ENCODE data around the gene CCDC88C. TPM values are rescaled to one million over a fixed set of nuclear protein-coding genes. Genes with fewer than 3 reads are reported as not detected.
A peak's percentile ranks its signal among the peaks of the same experiment; 100 is the strongest.

CCDC88C gene
- polyA plus RNA-seq, 2 of the 4 experiments (the other 2 are of a cell fraction), result 2.9 to 3.7 TPM

DNA sequence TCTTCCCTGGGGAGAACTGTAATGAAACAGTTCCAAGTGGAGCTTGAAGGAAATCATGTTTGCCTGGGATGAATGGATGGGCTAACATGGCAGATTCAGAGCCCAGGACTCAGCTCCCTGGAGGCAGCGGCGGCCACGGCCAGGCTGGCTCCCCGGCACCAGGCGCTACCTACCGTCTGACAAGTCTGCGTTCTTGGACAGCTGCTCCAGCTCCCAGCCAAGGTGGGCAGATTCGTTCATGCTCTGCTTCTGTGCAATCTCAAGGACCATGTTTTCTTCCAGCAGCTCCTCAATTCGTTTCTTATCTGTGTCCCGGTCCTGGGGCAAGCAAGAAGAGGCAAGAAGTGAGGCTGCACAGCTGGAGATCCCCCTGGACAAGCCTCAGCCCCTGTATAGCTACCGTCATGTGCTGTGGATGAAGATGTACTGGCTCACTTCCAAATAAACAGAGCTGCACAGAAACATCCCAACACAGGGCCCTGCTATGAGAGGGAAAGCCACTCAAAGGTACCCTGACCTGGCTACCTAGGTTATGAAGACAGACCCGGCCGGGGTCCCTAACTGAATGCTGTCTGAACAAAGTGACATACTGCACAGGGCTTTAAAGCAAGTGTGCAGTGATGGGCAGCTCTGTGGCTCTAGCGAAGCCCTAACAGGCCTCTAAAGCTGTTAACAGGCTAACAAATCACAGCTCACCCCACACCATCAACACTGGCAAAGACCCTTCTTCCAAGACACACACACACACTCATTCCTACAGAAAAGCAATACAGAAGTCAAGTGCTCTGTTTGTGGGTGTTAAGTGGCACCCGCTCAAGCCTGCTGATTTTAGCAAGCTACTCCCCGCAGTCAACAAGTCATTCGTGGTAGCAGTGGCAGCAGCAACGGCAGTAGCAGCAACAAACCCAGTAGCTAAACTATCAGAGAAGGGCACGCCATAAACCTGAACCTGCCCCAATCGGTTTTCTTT, 92.7 kb downstream of the CCDC88C start (continued):
- TF ChIP-seq SMC3 (IDR thresholded peaks at IDR 0.05), result no peak
- TF ChIP-seq POLR2AphosphoS2 (conservative IDR thresholded peaks at IDR 0.05; ENCODE audit: low read length), result no peak
- no peak for TF ChIP-seq RAD21 (conservative IDR thresholded peaks at IDR 0.05 in 1 of 2, IDR thresholded peaks at IDR 0.05 in 1 of 2)

DNA sequence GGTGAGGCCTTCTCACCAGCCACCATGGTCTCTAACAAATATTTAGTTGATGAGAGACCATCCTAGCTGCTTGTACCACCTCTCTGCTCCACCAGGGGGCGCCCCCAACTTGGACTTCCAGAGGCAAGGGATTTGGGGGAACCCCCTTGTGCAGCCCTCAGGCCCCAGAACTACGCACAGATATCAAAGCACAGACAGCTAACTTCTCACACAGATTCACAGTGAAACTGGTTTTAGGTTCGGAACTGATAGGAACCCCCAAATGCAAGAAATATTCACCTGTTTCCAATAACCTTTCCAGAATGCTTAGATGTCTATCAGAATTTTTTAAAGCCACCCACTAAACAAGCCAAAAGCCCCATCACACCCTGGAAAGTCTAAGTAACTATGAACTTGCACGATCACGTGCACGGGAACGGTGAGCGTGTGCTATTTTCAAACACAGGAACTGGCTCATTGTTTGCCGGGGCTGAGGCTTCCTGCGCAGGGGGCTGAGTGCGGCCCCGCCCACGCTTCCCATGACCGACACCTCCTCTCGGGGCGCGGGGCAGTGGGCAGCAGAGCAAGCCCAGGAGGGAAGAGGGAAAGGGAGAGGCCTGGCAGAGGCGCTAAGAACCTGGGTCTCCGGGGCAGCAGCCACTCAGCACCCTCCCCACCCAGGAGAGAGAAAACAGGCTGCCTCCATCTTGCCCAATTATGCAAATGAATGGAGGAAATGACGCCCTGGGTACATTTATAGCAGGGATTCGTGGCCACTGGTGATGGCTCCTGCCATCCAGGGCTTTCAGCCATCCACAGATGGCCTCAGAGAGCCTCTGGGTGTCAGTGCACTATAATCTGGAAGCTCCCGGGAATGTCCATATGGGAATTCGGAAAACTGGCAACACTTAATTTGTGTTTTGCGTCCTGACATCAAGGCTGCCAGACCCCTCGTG, 93.7 kb downstream of the CCDC88C start:
- ChIA-PET POLR2A (interaction anchor here (1.1 to 1.2 kb wide), 2 partner anchors 94 to 186 kb away, joined by 3 to 5 read pairs; partner anchors contain the start of gene PPP4R3A), CTCF (interaction anchor here (0.6 to 8.3 kb wide), 43 partner anchors 8 to 590 kb away, joined by 3 to 124 read pairs (median 5); partner anchors contain the start of gene CCDC88C)
- 64% methylated on average over 24 of the region's 25 CpGs for WGBS (ENCODE audit: missing lambda C conversion rate)
- H3K4me3 ChIP-seq, result no peak overlapping the region
- TF ChIP-seq RAD21 (conservative IDR thresholded peaks at IDR 0.05 in 1 of 2, IDR thresholded peaks at IDR 0.05 in 1 of 2) (peak; percentile 84), FOXS1 (CRISPR knock-in tag; IDR thresholded peaks at IDR 0.05) (no peak), SMC3 (IDR thresholded peaks at IDR 0.05) (peak; percentile 83)
- TF ChIP-seq, protein P1, sequence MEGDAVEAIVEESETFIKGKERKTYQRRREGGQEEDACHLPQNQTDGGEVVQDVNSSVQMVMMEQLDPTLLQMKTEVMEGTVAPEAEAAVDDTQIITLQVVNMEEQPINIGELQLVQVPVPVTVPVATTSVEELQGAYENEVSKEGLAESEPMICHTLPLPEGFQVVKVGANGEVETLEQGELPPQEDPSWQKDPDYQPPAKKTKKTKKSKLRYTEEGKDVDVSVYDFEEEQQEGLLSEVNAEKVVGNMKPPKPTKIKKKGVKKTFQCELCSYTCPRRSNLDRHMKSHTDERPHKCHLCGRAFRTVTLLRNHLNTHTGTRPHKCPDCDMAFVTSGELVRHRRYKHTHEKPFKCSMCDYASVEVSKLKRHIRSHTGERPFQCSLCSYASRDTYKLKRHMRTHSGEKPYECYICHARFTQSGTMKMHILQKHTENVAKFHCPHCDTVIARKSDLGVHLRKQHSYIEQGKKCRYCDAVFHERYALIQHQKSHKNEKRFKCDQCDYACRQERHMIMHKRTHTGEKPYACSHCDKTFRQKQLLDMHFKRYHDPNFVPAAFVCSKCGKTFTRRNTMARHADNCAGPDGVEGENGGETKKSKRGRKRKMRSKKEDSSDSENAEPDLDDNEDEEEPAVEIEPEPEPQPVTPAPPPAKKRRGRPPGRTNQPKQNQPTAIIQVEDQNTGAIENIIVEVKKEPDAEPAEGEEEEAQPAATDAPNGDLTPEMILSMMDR (IDR thresholded peaks at IDR 0.05), result peak; percentile 93
- no peaks in the 10 kb centered on the region for H3K9me3 ChIP-seq
- no peaks in the 10 kb centered on the region for H3K4me1 ChIP-seq
- no peak overlapping the region for H3K27ac ChIP-seq
- H3K4me2 ChIP-seq, result no peak overlapping the region
- peak; percentile 55 to 67 for DNase-seq (ENCODE audit: low read depth in 1 of 2, low spot score in 1 of 2)
- no peak for FAIRE-seq
- peak; percentile 74 to 88; a peak in 5 of 6 replicates for ATAC-seq

DNA sequence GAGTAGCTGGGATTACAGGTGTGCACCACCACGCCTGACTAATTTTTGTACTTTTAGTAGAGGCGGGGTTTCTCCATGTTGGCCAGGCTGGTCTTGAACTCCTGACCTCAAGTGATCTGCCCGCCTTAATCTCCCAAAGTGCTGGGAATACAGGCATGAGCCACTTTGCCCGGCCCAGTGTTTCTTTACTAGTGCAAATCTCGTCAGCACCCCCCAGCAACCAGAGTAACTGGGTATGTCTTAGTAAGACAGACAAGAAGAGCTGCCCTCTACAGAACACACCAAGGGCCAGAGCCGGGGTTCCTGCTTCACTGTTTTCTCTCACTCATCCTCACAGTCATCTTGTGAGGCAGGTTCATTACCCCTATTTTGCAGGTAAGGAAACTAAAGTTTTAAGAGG, 94.6 kb downstream of the CCDC88C start:
- Histone ChIP-seq H3K4me2 (no peak overlapping the region), H3K27ac (no peak overlapping the region), H3K4me3 (no peak overlapping the region), H3K4me1 (no peaks in the 10 kb centered on the region), H3K9me3 (no peaks in the 10 kb centered on the region)
- DNase-seq (ENCODE audit: low read depth in 1 of 2, low spot score in 1 of 2), result no peak
- ChIA-PET CTCF (interaction anchor here (0.8 to 8.3 kb wide), 32 partner anchors 8 to 237 kb away, joined by 3 to 124 read pairs (median 5); partner anchors contain the start of gene CCDC88C), POLR2A (interaction anchor here (0.7 to 1.2 kb wide), 3 partner anchors 95 to 506 kb away, joined by 3 to 6 read pairs (median 5); partner anchors contain the start of gene PPP4R3A)
- 85% methylated on average over 6 of the region's 6 CpGs for WGBS (ENCODE audit: missing lambda C conversion rate)
- no peak for TF ChIP-seq ZC3H11A (IDR thresholded peaks at IDR 0.05)
- TF ChIP-seq GATA3 (IDR thresholded peaks at IDR 0.05; ENCODE audit: borderline replicate concordance), result no peak
- ATAC-seq, result no peak
- no peak for FAIRE-seq

DNA sequence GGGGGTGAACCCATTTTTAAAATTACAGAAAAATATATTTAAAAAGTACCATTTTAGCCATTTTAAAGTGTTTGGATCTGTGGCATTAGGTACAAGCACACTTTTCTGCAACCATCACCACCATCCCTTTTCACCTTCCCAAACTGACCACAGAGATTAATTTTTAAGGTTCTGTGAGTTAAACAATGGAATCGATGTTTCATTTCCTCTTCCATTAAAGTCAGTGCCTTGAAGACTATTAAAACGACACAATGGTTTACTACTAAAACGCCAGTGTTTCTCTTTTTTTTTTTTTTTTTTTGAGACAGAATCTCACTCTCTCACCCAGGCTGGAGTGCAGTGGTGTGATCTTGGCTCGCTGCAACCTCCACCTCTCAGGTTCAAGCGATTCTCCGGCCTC, 95.0 kb downstream of the CCDC88C start:
- Histone ChIP-seq H3K27ac (no peak overlapping the region), H3K4me2 (no peak overlapping the region), H3K4me1 (no peaks in the 10 kb centered on the region), H3K4me3 (no peak overlapping the region), H3K9me3 (no peaks in the 10 kb centered on the region)
- ATAC-seq, result no peak
- no peak for FAIRE-seq
- POLR2A ChIA-PET, result interaction anchor here (0.7 kb wide), 1 partner anchor 506 kb away, joined by 6 read pairs; no protein-coding TSS in a partner anchor
- CTCF ChIA-PET, result interaction anchor here (0.9 to 8.3 kb wide), 14 partner anchors 9 to 131 kb away, joined by 3 to 124 read pairs (median 5); partner anchors contain the start of gene CCDC88C
- TF ChIP-seq PHF8 (IDR thresholded peaks at IDR 0.05; ENCODE audit: borderline replicate concordance, low read depth) (no peak), KDM5A (IDR thresholded peaks at IDR 0.05) (no peak), POLR2AphosphoS2 (conservative IDR thresholded peaks at IDR 0.05; ENCODE audit: low read length) (no peak), GATA3 (IDR thresholded peaks at IDR 0.05; ENCODE audit: borderline replicate concordance) (no peak), TP53 (CRISPR knock-in tag; IDR thresholded peaks at IDR 0.05) (no peak), FOSB (CRISPR knock-in tag; IDR thresholded peaks at IDR 0.05) (no peak), HDAC2 (IDR thresholded peaks at IDR 0.05) (no peak), CHD4 (IDR thresholded peaks at IDR 0.05; ENCODE audit: borderline replicate concordance) (no peak), RARB (CRISPR knock-in tag; IDR thresholded peaks at IDR 0.05) (no peak), JUNB (IDR thresholded peaks at IDR 0.05) (no peak), JUN (IDR thresholded peaks at IDR 0.05) (no peak), POLR2A (IDR thresholded peaks at IDR 0.05; ENCODE audit: low read length) (no peak), CBX2 (IDR thresholded peaks at IDR 0.05; ENCODE audit: borderline replicate concordance, low read depth) (no peak), BHLHE40 (IDR thresholded peaks at IDR 0.05; ENCODE audit: low read depth, low read length) (no peak)
- TF ChIP-seq, protein P2, sequence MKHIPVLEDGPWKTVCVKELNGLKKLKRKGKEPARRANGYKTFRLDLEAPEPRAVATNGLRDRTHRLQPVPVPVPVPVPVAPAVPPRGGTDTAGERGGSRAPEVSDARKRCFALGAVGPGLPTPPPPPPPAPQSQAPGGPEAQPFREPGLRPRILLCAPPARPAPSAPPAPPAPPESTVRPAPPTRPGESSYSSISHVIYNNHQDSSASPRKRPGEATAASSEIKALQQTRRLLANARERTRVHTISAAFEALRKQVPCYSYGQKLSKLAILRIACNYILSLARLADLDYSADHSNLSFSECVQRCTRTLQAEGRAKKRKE (CRISPR knock-in tag; IDR thresholded peaks at IDR 0.05; ENCODE audit: low read depth), result no peak
- TF ChIP-seq, protein P3, sequence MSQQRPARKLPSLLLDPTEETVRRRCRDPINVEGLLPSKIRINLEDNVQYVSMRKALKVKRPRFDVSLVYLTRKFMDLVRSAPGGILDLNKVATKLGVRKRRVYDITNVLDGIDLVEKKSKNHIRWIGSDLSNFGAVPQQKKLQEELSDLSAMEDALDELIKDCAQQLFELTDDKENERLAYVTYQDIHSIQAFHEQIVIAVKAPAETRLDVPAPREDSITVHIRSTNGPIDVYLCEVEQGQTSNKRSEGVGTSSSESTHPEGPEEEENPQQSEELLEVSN (IDR thresholded peaks at IDR 0.05; ENCODE audit: borderline replicate concordance, low read depth), result no peak
- TF ChIP-seq, protein P4, sequence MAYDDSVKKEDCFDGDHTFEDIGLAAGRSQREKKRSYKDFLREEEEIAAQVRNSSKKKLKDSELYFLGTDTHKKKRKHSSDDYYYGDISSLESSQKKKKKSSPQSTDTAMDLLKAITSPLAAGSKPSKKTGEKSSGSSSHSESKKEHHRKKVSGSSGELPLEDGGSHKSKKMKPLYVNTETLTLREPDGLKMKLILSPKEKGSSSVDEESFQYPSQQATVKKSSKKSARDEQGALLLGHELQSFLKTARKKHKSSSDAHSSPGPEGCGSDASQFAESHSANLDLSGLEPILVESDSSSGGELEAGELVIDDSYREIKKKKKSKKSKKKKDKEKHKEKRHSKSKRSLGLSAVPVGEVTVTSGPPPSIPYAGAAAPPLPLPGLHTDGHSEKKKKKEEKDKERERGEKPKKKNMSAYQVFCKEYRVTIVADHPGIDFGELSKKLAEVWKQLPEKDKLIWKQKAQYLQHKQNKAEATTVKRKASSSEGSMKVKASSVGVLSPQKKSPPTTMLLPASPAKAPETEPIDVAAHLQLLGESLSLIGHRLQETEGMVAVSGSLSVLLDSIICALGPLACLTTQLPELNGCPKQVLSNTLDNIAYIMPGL (CRISPR knock-in tag; IDR thresholded peaks at IDR 0.05; ENCODE audit: borderline replicate concordance), result no peak
- no peak for DNase-seq (ENCODE audit: low read depth in 1 of 2, low spot score in 1 of 2)
- WGBS (ENCODE audit: missing lambda C conversion rate), result 92% methylated on average over 6 of the region's 6 CpGs

All from A549 (cell line).